CD8-positive, alpha-beta memory T cell (primary cell): ENCODE results near the gene PEX11B. TPM values are rescaled to one million over a fixed set of nuclear protein-coding genes. Genes with fewer than 3 reads are reported as not detected.
"Not testable (repeated sequence)": the region's sequence is repeated elsewhere in the genome, so short reads cannot be mapped to it uniquely, and the experiment has no call there.

ENCODE experiments used
- CTCF ChIA-PET: fragments of 350-600 bp; sonication (Branson Sonifier 250); formaldehyde crosslinking; loops from one replicate; lab custom pipeline; 2021; ENCODE audit warnings: antibody characterized with exemption; lab: Charles Lee
- POLR2A ChIA-PET: fragments of 350-600 bp; sonication (Branson Sonifier 250); formaldehyde crosslinking; loops from one replicate; lab custom pipeline; 2021; ENCODE audit warnings: antibody characterized with exemption; lab: Charles Lee
- DNase-seq, 5 donors: peaks; one replicate each; pipeline versions ENCODE4 v3.0.0 to v3.0.0-alpha.2; 2020 to 2022; ENCODE audit warnings: mixed read lengths in 1 of 5
- H3K27ac ChIP-seq: one replicate; pipeline ENCODE4 v1.7.0; 2013; ENCODE audit warnings: low read depth, mild to moderate bottlenecking, low read length, moderate library complexity
- H3K27me3 ChIP-seq: 2 replicates; pipeline ENCODE4 v1.7.0; 2013; ENCODE audit warnings: low read length, mild to moderate bottlenecking; ENCODE audit not compliant: insufficient read depth, poor library complexity, severe bottlenecking
- H3K36me3 ChIP-seq: 2 replicates; pipeline ENCODE4 v1.7.0; 2013; ENCODE audit warnings: mild to moderate bottlenecking, low read length, moderate library complexity; ENCODE audit not compliant: insufficient read depth
- H3K4me1 ChIP-seq: 2 replicates; pipeline ENCODE4 v1.7.0; 2013; ENCODE audit warnings: mild to moderate bottlenecking, low read length, moderate library complexity; ENCODE audit not compliant: insufficient read depth
- H3K4me3 ChIP-seq: 2 replicates; pipeline ENCODE4 v1.7.0; 2013; ENCODE audit warnings: mild to moderate bottlenecking, low read length
- H3K9me3 ChIP-seq: 2 replicates; pipeline ENCODE4 v1.7.0; 2013; ENCODE audit warnings: mild to moderate bottlenecking, low read length
- H3K27ac Mint-ChIP-seq, 8 donors: one replicate each; pipeline ENCODE4 v1.8.0; 2020 to 2021; ENCODE audit warnings: mixed read lengths in 8 of 8, mild to moderate bottlenecking in 6 of 8, inconsistent platforms in 3 of 8, moderate library complexity in 3 of 8
- H3K27me3 Mint-ChIP-seq, 2 donors: one replicate each; pipeline ENCODE4 v1.8.0; 2020 to 2021; ENCODE audit warnings: mixed read lengths in 2 of 2, mild to moderate bottlenecking in 1 of 2, moderate library complexity in 1 of 2
- H3K36me3 Mint-ChIP-seq, 3 donors: one replicate each; pipeline ENCODE4 v1.8.0; 2020 to 2021; ENCODE audit warnings: mixed read lengths in 3 of 3, inconsistent platforms in 1 of 3, mild to moderate bottlenecking in 1 of 3
- H3K4me1 Mint-ChIP-seq, 3 donors: one replicate each; pipeline ENCODE4 v1.8.0; 2020 to 2021; ENCODE audit warnings: mixed read lengths in 3 of 3, inconsistent platforms in 1 of 3, mild to moderate bottlenecking in 1 of 3
- H3K4me3 Mint-ChIP-seq, 7 donors: one replicate each; pipeline ENCODE4 v1.8.0; 2020 to 2021; ENCODE audit warnings: mixed read lengths in 7 of 7, mild to moderate bottlenecking in 6 of 7, moderate library complexity in 4 of 7, inconsistent platforms in 2 of 7
- H3K9me3 Mint-ChIP-seq, 5 donors: one replicate each; pipeline ENCODE4 v1.8.0; 2020 to 2022; ENCODE audit warnings: mixed read lengths in 5 of 5, mild to moderate bottlenecking in 3 of 5, moderate library complexity in 2 of 5, inconsistent platforms in 1 of 5
- polyA plus RNA-seq: library from polyadenylated mRNA; unstranded; fragments of 300-500 nt; fragmentation: Illumina TruSeq; gene quantifications from one replicate; pipeline ENCODE4 v1.2.3, GENCODE V29; 2021
- total RNA-seq, 2 experiments: library from RNA; stranded (reverse); gene quantifications; one replicate each; pipeline ENCODE4 v1.2.3, GENCODE V29; 2021

The PEX11B gene
- total and polyA plus RNA-seq, 3 experiments from 2014 or later: 42.0 to 46.9 (median 43.1) TPM

DNA sequence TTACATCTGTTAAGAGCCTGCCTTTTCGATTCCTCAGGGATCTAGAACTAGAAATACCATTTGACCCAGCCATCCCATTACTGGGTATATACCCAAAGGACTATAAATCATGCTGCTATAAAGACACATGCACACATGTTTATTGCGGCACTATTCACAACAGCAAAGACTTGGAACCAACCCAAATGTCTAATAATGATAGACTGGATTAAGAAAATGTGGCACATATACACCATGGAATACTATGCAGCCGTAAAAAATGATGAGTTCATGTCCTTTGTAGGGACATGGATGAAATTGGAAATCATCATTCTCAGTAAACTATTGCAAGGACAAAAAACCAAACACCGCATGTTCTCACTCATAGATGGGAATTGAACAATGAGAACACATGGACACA is 1.8 kb upstream of the PEX11B start:
- H3K4me1 Mint-ChIP-seq: peaks cover 42 to 56% (median 51%) of the 10 kb centered on the region in 3 donors
- H3K27me3 Mint-ChIP-seq, H3K9me3 Mint-ChIP-seq, H3K9me3 ChIP-seq, DNase-seq, CTCF ChIA-PET, H3K27ac ChIP-seq, H3K27me3 ChIP-seq, H3K4me3 ChIP-seq, H3K36me3 ChIP-seq, POLR2A ChIA-PET: not testable (repeated sequence)
- peak overlapping the region in 5 of 8 donors; percentile 58 to 85 (median 83) for H3K27ac Mint-ChIP-seq
- peak overlapping the region; percentile 66 to 99 (median 96) for H3K4me3 Mint-ChIP-seq
- H3K36me3 Mint-ChIP-seq: peaks cover 0 to 49% (median 5%) of the 10 kb centered on the region in 3 donors
- H3K4me1 ChIP-seq: peaks cover 21% of the 10 kb centered on the region

- DNase-seq: no peak
- Mint-ChIP-seq H3K27me3 (no peaks in the 10 kb centered on the region), H3K9me3 (no peaks in the 10 kb centered on the region), H3K4me1 (peaks cover 46 to 62% (median 59%) of the 10 kb centered on the region in 3 donors), H3K4me3 (peak overlapping the region; percentile 90 to 100 (median 97)), H3K27ac (peak overlapping the region; percentile 83 to 98 (median 96)), H3K36me3 (peaks cover 0 to 56% (median 10%) of the 10 kb centered on the region in 3 donors)
- Histone ChIP-seq H3K27me3 (no peaks in the 10 kb centered on the region), H3K4me3 (peak overlapping the region; percentile 85), H3K4me1 (peaks cover 21% of the 10 kb centered on the region), H3K9me3 (no peaks in the 10 kb centered on the region), H3K27ac (peak overlapping the region; percentile 68), H3K36me3 (peaks cover 6% of the 10 kb centered on the region)
- CTCF ChIA-PET: interaction anchor here (1.1 to 2.1 kb wide), 5 partner anchors 8 to 118 kb away, joined by 3 to 9 read pairs (median 4); partner anchors contain the start of genes ANKRD34A, NUDT17, POLR3GL and RBM8A
- POLR2A ChIA-PET: interaction anchor here (1.1 to 2.5 kb wide), 11 partner anchors 8 to 118 kb away, joined by 3 to 45 read pairs (median 8); partner anchors contain the start of genes ANKRD34A, LIX1L, PIAS3 and POLR3GL
Measured at GRCh38 chr1:145918992-145919939, 749 bp upstream of the PEX11B start.

DNA sequence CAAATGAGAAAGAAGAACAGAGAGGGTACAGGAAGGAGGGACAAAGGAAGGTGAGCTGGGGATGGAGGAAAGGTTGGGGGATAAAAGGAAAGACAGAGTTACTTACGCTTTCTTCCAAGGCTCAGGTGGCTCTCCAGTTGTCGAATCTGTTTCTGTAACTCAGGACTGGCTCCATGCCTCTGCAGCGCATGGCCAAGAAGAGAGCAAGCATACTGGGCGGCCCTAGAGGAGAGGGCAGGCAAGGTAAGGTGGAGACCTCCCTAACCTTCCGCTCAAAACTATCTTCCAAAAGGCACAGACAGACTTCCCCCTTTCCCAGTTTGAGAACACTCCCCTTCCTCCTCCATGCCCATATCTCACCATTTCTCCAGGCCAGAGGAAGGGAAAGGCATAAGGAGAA is 922 bp downstream of the PEX11B start:
- Histone ChIP-seq H3K9me3 (no peaks in the 10 kb centered on the region), H3K36me3 (peaks cover 6% of the 10 kb centered on the region), H3K27ac (peak overlapping the region; percentile 68), H3K27me3 (no peaks in the 10 kb centered on the region), H3K4me3 (peak overlapping the region; percentile 85), H3K4me1 (peaks cover 21% of the 10 kb centered on the region)
- Mint-ChIP-seq H3K4me1 (peaks cover 55 to 69% (median 60%) of the 10 kb centered on the region in 3 donors), H3K27ac (peak overlapping the region in 7 of 8 donors; percentile 83 to 98 (median 96)), H3K27me3 (no peaks in the 10 kb centered on the region), H3K4me3 (peak overlapping the region; percentile 90 to 100 (median 97)), H3K36me3 (peaks cover 0 to 59% (median 12%) of the 10 kb centered on the region in 3 donors), H3K9me3 (no peaks in the 10 kb centered on the region)
- ChIA-PET CTCF (interaction anchor here (1.2 to 2.1 kb wide), 4 partner anchors 10 to 72 kb away, joined by 3 to 9 read pairs (median 6); partner anchors contain the start of genes NUDT17 and RBM8A), POLR2A (interaction anchor here (2.0 to 2.5 kb wide), 5 partner anchors 10 to 79 kb away, joined by 8 to 45 read pairs (median 16); partner anchors contain the start of genes ANKRD34A, PIAS3, POLR3GL and RBM8A)
- DNase-seq: no peak

- Mint-ChIP-seq H3K9me3 (no peaks in the 10 kb centered on the region), H3K4me3 (peak overlapping the region; percentile 70 to 100 (median 97)), H3K27me3 (no peaks in the 10 kb centered on the region), H3K4me1 (peaks cover 55 to 69% (median 60%) of the 10 kb centered on the region in 3 donors), H3K36me3 (peaks cover 0 to 65% (median 14%) of the 10 kb centered on the region in 3 donors), H3K27ac (peak overlapping the region in 7 of 8 donors; percentile 50 to 87 (median 85))
- Histone ChIP-seq H3K27me3 (no peaks in the 10 kb centered on the region), H3K9me3 (no peaks in the 10 kb centered on the region), H3K36me3 (peaks cover 10% of the 10 kb centered on the region), H3K4me3 (no peak overlapping the region), H3K27ac (no peak overlapping the region), H3K4me1 (peaks cover 21% of the 10 kb centered on the region)
- no peak for DNase-seq
- CTCF ChIA-PET: interaction anchor here (0.5 to 2.4 kb wide), 6 partner anchors 10 to 115 kb away, joined by 3 to 8 read pairs (median 4); partner anchors contain the start of genes NUDT17 and RBM8A
- POLR2A ChIA-PET: interaction anchor here (1.8 kb wide), 1 partner anchor 10 kb away, joined by 9 read pairs; the partner anchor contains the start of gene RBM8A
Measured at GRCh38 chr1:145916745-145917144, 1.8 kb downstream of the PEX11B start.

GRCh38 chr1:145912128-145912641 is 6.3 kb downstream of the PEX11B start:
- Mint-ChIP-seq H3K27me3 (no peaks in the 10 kb centered on the region), H3K27ac (no peak overlapping the region), H3K36me3 (peaks cover 0 to 61% (median 26%) of the 10 kb centered on the region in 3 donors), H3K4me3 (no peak overlapping the region), H3K4me1 (peaks cover 28 to 36% (median 35%) of the 10 kb centered on the region in 3 donors), H3K9me3 (no peaks in the 10 kb centered on the region)
- H3K4me1 ChIP-seq: peaks cover 2% of the 10 kb centered on the region
- ChIA-PET POLR2A (interaction anchor here (0.7 kb wide), 1 partner anchor 95 kb away, joined by 8 read pairs; no protein-coding TSS in a partner anchor), CTCF (interaction anchor here (1.2 to 5.7 kb wide), 2 partner anchors 67 kb away, joined by 3 to 42 read pairs; partner anchors contain the start of gene NUDT17)
- no peaks in the 10 kb centered on the region for H3K9me3 ChIP-seq
- no peak overlapping the region for H3K27ac ChIP-seq
- no peaks in the 10 kb centered on the region for H3K27me3 ChIP-seq
- H3K4me3 ChIP-seq: no peak overlapping the region
- H3K36me3 ChIP-seq: peaks cover 17% of the 10 kb centered on the region
- DNase-seq: no peak

GRCh38 chr1:145908653-145909052 is 9.9 kb downstream of the PEX11B start:
- DNase-seq: no peak
- H3K27ac Mint-ChIP-seq: no peak overlapping the region

More at GRCh38 chr1:145908653-145909052, 9.9 kb downstream of the PEX11B start:
- H3K9me3 Mint-ChIP-seq: no peaks in the 10 kb centered on the region
- peaks cover 9 to 11% (median 10%) of the 10 kb centered on the region in 3 donors for H3K4me1 Mint-ChIP-seq
- no peaks in the 10 kb centered on the region for H3K9me3 ChIP-seq
- H3K27me3 Mint-ChIP-seq: peaks cover 0 to 3% of the 10 kb centered on the region in 2 donors
- ChIA-PET POLR2A (interaction anchor here (0.6 kb wide), 1 partner anchor 51 kb away, joined by 3 read pairs; no protein-coding TSS in a partner anchor), CTCF (interaction anchor here (0.7 to 5.7 kb wide), 12 partner anchors 13 to 95 kb away, joined by 3 to 42 read pairs (median 4); partner anchors contain the start of genes NUDT17 and PIAS3)
- peaks cover 0 to 34% (median 16%) of the 10 kb centered on the region in 3 donors for H3K36me3 Mint-ChIP-seq
- H3K27me3 ChIP-seq: no peaks in the 10 kb centered on the region
- no peak overlapping the region for H3K27ac ChIP-seq
- H3K4me3 Mint-ChIP-seq: no peak overlapping the region
- no peak overlapping the region for H3K4me3 ChIP-seq
- H3K4me1 ChIP-seq: no peaks in the 10 kb centered on the region
- peaks cover 12% of the 10 kb centered on the region for H3K36me3 ChIP-seq
